ENCODE data around the gene DIPK1A. TPM values are rescaled to one million over a fixed set of nuclear protein-coding genes. Genes with fewer than 3 reads are reported as not detected.

The DIPK1A gene
- total RNA-seq, 1 donor from 2014 or later = 3.9 TPM

- H3K27ac Mint-ChIP-seq (ENCODE audit: unreplicated experiment) = no peak overlapping the region
Measured at GRCh38 chr1:92859400-92860039, 101.7 kb downstream of the DIPK1A start.

GRCh38 chr1:92858564-92859399 is 102.5 kb downstream of the DIPK1A start:
- peak; percentile 94 for TF ChIP-seq CTCF (IDR thresholded peaks at IDR 0.05; ENCODE audit: unreplicated experiment)
- H3K36me3 Mint-ChIP-seq (ENCODE audit: low read depth, unreplicated experiment) = no peaks in the 10 kb centered on the region
- H3K4me1 Mint-ChIP-seq (ENCODE audit: unreplicated experiment) = no peaks in the 10 kb centered on the region
- no peak overlapping the region for H3K27ac Mint-ChIP-seq (ENCODE audit: unreplicated experiment)
- H3K27me3 Mint-ChIP-seq (ENCODE audit: unreplicated experiment) = peaks cover 2% of the 10 kb centered on the region
- peak; percentile 47 for DNase-seq (ENCODE audit: low spot score)
- no peaks in the 10 kb centered on the region for H3K9me3 Mint-ChIP-seq (ENCODE audit: unreplicated experiment)
- H3K4me3 Mint-ChIP-seq (ENCODE audit: unreplicated experiment) = no peak overlapping the region

More at GRCh38 chr1:92859400-92860039, 101.7 kb downstream of the DIPK1A start:
- Mint-ChIP-seq H3K9me3 (ENCODE audit: unreplicated experiment) (no peaks in the 10 kb centered on the region), H3K4me1 (ENCODE audit: unreplicated experiment) (no peaks in the 10 kb centered on the region), H3K36me3 (ENCODE audit: low read depth, unreplicated experiment) (no peaks in the 10 kb centered on the region), H3K4me3 (ENCODE audit: unreplicated experiment) (no peak overlapping the region), H3K27me3 (ENCODE audit: unreplicated experiment) (peaks cover 2% of the 10 kb centered on the region)
- DNase-seq (ENCODE audit: low spot score) = no peak
- no peak for TF ChIP-seq CTCF (IDR thresholded peaks at IDR 0.05; ENCODE audit: unreplicated experiment)

GRCh38 chr1:92857817-92858216 is 103.4 kb downstream of the DIPK1A start:
- Mint-ChIP-seq H3K4me1 (ENCODE audit: unreplicated experiment) (no peaks in the 10 kb centered on the region), H3K36me3 (ENCODE audit: low read depth, unreplicated experiment) (no peaks in the 10 kb centered on the region)
- TF ChIP-seq CTCF (IDR thresholded peaks at IDR 0.05; ENCODE audit: unreplicated experiment) = no peak

GRCh38 chr1:92855236-92855635 is 106.0 kb downstream of the DIPK1A start:
- Mint-ChIP-seq H3K4me3 (ENCODE audit: unreplicated experiment) (no peak overlapping the region), H3K9me3 (ENCODE audit: unreplicated experiment) (no peaks in the 10 kb centered on the region), H3K36me3 (ENCODE audit: low read depth, unreplicated experiment) (no peaks in the 10 kb centered on the region), H3K4me1 (ENCODE audit: unreplicated experiment) (no peaks in the 10 kb centered on the region), H3K27me3 (ENCODE audit: unreplicated experiment) (no peaks in the 10 kb centered on the region), H3K27ac (ENCODE audit: unreplicated experiment) (no peak overlapping the region)
- no peak for TF ChIP-seq CTCF (IDR thresholded peaks at IDR 0.05; ENCODE audit: unreplicated experiment)
- no peak for DNase-seq (ENCODE audit: low spot score)

More at GRCh38 chr1:92857817-92858216, 103.4 kb downstream of the DIPK1A start:
- H3K9me3 Mint-ChIP-seq (ENCODE audit: unreplicated experiment) = no peaks in the 10 kb centered on the region
- H3K27ac Mint-ChIP-seq (ENCODE audit: unreplicated experiment) = no peak overlapping the region
- no peak for DNase-seq (ENCODE audit: low spot score)
- H3K27me3 Mint-ChIP-seq (ENCODE audit: unreplicated experiment) = peaks cover 2% of the 10 kb centered on the region
- H3K4me3 Mint-ChIP-seq (ENCODE audit: unreplicated experiment) = no peak overlapping the region

All from endothelial cell (in vitro differentiated cells).